Measurements from ENCODE around the gene KDM4F. TPM values are rescaled to one million over a fixed set of nuclear protein-coding genes. Genes with fewer than 3 reads are reported as not detected.

Gene KDM4F
- total and polyA plus RNA-seq, 3 experiments from 2014 or later = not detected

- Histone ChIP-seq H3K27me3 (ENCODE audit: insufficient read depth, low read length, poor library complexity, severe bottlenecking) (no peaks in the 10 kb centered on the region), H3K27ac (ENCODE audit: low read depth, low read length) (no peak overlapping the region), H3K9me3 (ENCODE audit: low read length) (no peaks in the 10 kb centered on the region), H3K4me3 (ENCODE audit: low read length) (no peak overlapping the region), H3K36me3 (ENCODE audit: insufficient read depth, low read length) (no peaks in the 10 kb centered on the region), H3K4me1 (ENCODE audit: insufficient read depth, low read length) (peaks cover 16% of the 10 kb centered on the region)
- DNase-seq = no peak
- Mint-ChIP-seq H3K4me3 (peak overlapping the region in 2 of 7 donors; percentile 7 to 14), H3K9me3 (no peaks in the 10 kb centered on the region), H3K4me1 (peaks cover 45 to 70% (median 51%) of the 10 kb centered on the region in 3 donors), H3K27ac (peak overlapping the region in 1 of 8 donors; percentile 59), H3K27me3 (no peaks in the 10 kb centered on the region), H3K36me3 (peaks cover 0 to 6% (median 4%) of the 10 kb centered on the region in 3 donors)
- POLR2A ChIA-PET = interaction anchor here (0.5 to 0.6 kb wide), 2 partner anchors 13 to 135 kb away, joined by 3 to 5 read pairs; partner anchors contain the start of gene SESN3
- CTCF ChIA-PET = interaction anchor here (1.0 kb wide), 2 partner anchors 26 to 29 kb away, joined by 3 to 5 read pairs; partner anchors contain the start of gene SRSF8
Measured at GRCh38 chr11:95095858-95096587, 46.8 kb downstream of the KDM4F start.

- peaks cover 9% of the 10 kb centered on the region for H3K4me1 ChIP-seq (ENCODE audit: insufficient read depth, low read length)
- POLR2A ChIA-PET = no interaction called here
- H3K4me3 Mint-ChIP-seq = no peak overlapping the region
Measured at GRCh38 chr11:95097209-95097608, 48.0 kb downstream of the KDM4F start.

GRCh38 chr11:95098826-95099225, 49.6 kb downstream of the KDM4F start:
- no peaks in the 10 kb centered on the region for H3K27me3 ChIP-seq (ENCODE audit: insufficient read depth, low read length, poor library complexity, severe bottlenecking)
- no peaks in the 10 kb centered on the region for H3K4me1 ChIP-seq (ENCODE audit: insufficient read depth, low read length)
- ChIA-PET CTCF (interaction anchor here (1.1 to 1.5 kb wide), 3 partner anchors 9 to 42 kb away, joined by 3 to 5 read pairs (median 5); partner anchors contain the start of genes ENDOD1 and SRSF8), POLR2A (interaction anchor here (0.9 kb wide), 1 partner anchor 31 kb away, joined by 3 read pairs; no protein-coding TSS in a partner anchor)
- no peak overlapping the region for H3K27ac ChIP-seq (ENCODE audit: low read depth, low read length)
- DNase-seq = no peak
- Mint-ChIP-seq H3K9me3 (no peaks in the 10 kb centered on the region), H3K4me1 (peaks cover 27 to 42% (median 28%) of the 10 kb centered on the region in 3 donors), H3K27ac (no peak overlapping the region), H3K27me3 (no peaks in the 10 kb centered on the region), H3K36me3 (peaks cover 0 to 11% (median 7%) of the 10 kb centered on the region in 3 donors), H3K4me3 (no peak overlapping the region)
- H3K9me3 ChIP-seq (ENCODE audit: low read length) = no peaks in the 10 kb centered on the region
- no peak overlapping the region for H3K4me3 ChIP-seq (ENCODE audit: low read length)
- H3K36me3 ChIP-seq (ENCODE audit: insufficient read depth, low read length) = no peaks in the 10 kb centered on the region

More at GRCh38 chr11:95097209-95097608, 48.0 kb downstream of the KDM4F start:
- Mint-ChIP-seq H3K4me1 (peaks cover 33 to 58% (median 39%) of the 10 kb centered on the region in 3 donors), H3K9me3 (no peaks in the 10 kb centered on the region), H3K27me3 (no peaks in the 10 kb centered on the region), H3K36me3 (peaks cover 0 to 8% (median 7%) of the 10 kb centered on the region in 3 donors), H3K27ac (no peak overlapping the region)
- no peaks in the 10 kb centered on the region for H3K9me3 ChIP-seq (ENCODE audit: low read length)
- DNase-seq = no peak
- no peaks in the 10 kb centered on the region for H3K36me3 ChIP-seq (ENCODE audit: insufficient read depth, low read length)
- CTCF ChIA-PET = interaction anchor here (1.3 kb wide), 1 partner anchor 30 kb away, joined by 5 read pairs; the partner anchor contains the start of gene SRSF8
- no peak overlapping the region for H3K4me3 ChIP-seq (ENCODE audit: low read length)
- H3K27ac ChIP-seq (ENCODE audit: low read depth, low read length) = no peak overlapping the region
- H3K27me3 ChIP-seq (ENCODE audit: insufficient read depth, low read length, poor library complexity, severe bottlenecking) = no peaks in the 10 kb centered on the region

DNA sequence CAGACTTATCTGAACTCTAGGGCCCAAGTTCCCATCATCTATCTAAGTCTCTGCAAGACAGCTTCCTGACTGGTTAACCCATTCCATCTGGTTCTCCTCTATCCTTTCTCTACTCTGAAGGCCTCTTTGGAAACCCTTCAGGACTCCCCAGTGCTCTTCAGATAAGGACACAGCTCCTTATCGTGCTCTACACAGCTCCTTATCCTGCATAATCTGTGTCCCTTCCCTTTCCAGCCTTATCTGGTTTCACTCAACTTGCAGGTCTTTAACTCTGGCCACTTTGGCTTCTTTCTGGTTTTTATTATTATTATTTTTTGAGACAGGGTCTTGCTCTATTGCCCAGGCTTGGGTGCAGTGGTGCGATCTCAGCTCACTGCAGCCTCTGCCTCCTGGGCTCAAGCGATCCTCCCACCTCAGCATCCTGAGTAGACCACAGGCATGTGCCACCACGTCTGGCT, 51.0 kb downstream of the KDM4F start:
- Histone ChIP-seq H3K4me3 (ENCODE audit: low read length) (no peak overlapping the region), H3K9me3 (ENCODE audit: low read length) (no peaks in the 10 kb centered on the region), H3K27ac (ENCODE audit: low read depth, low read length) (no peak overlapping the region), H3K4me1 (ENCODE audit: insufficient read depth, low read length) (no peaks in the 10 kb centered on the region), H3K36me3 (ENCODE audit: insufficient read depth, low read length) (no peaks in the 10 kb centered on the region), H3K27me3 (ENCODE audit: insufficient read depth, low read length, poor library complexity, severe bottlenecking) (no peaks in the 10 kb centered on the region)
- ChIA-PET CTCF (no interaction called here), POLR2A (no interaction called here)
- no peak overlapping the region for H3K4me3 Mint-ChIP-seq
- H3K4me1 Mint-ChIP-seq = peaks cover 23 to 36% (median 25%) of the 10 kb centered on the region in 3 donors
- H3K9me3 Mint-ChIP-seq = no peaks in the 10 kb centered on the region
- no peaks in the 10 kb centered on the region for H3K27me3 Mint-ChIP-seq
- H3K36me3 Mint-ChIP-seq = peaks cover 0 to 7% (median 5%) of the 10 kb centered on the region in 3 donors
- no peak for DNase-seq
- no peak overlapping the region for H3K27ac Mint-ChIP-seq

Other genes with a start within 250 kb of the KDM4F start
- 100 to 1,000 TPM in 1 of 2 experiments, 10 to 100 TPM in 1; 96.6 to 100 TPM for gene CWC15, start 75.9 kb upstream of the KDM4F start, total RNA-seq
- gene CWC15, start 75.9 kb upstream of the KDM4F start, polyA plus RNA-seq = 60.3 TPM
- gene KDM4D, start 75.7 kb upstream of the KDM4F start, total RNA-seq = 1 to 10 TPM; 1.6 to 1.8 TPM
- 0.28 TPM for gene KDM4D, start 75.7 kb upstream of the KDM4F start, polyA plus RNA-seq
- not detected for gene KDM4E, start 24.2 kb upstream of the KDM4F start, total RNA-seq
- gene KDM4E, start 24.2 kb upstream of the KDM4F start, polyA plus RNA-seq = not detected
- gene SRSF8, start 17.5 kb downstream of the KDM4F start, total RNA-seq = 10 to 100 TPM; 75.8 to 82.8 TPM
- gene SRSF8, start 17.5 kb downstream of the KDM4F start, polyA plus RNA-seq = 91.6 TPM
- 10 to 100 TPM; 29.6 to 30.1 TPM for gene ENDOD1, start 40.4 kb downstream of the KDM4F start, total RNA-seq
- gene ENDOD1, start 40.4 kb downstream of the KDM4F start, polyA plus RNA-seq = 11.1 TPM
- 10 to 100 TPM; 18.8 to 19.7 TPM for gene SESN3, start 181.8 kb downstream of the KDM4F start, total RNA-seq
- 2.1 TPM for gene SESN3, start 181.8 kb downstream of the KDM4F start, polyA plus RNA-seq